Mesenchymal stem cell (in vitro differentiated cells and primary cell): ENCODE measurements around the gene NT5E.

Experiments
- DNase-seq: peaks from one replicate; pipeline ENCODE4 v3.0.0-alpha.2; 2013
- H2AFZ ChIP-seq: one replicate; pipeline ENCODE4 v1.6.1; 2013; ENCODE audit warnings: low read depth, mild to moderate bottlenecking, control low read depth, inconsistent platforms, low read length, moderate library complexity
- H2AK5ac ChIP-seq: 2 replicates; pipeline ENCODE4 v1.6.1; 2013; ENCODE audit warnings: low read length, moderate library complexity, mild to moderate bottlenecking, inconsistent platforms; ENCODE audit not compliant: severe bottlenecking
- H2BK120ac ChIP-seq: one replicate; pipeline ENCODE4 v1.6.1; 2013; ENCODE audit warnings: low read depth, mild to moderate bottlenecking, inconsistent platforms, low read length, moderate library complexity
- H2BK12ac ChIP-seq, 2 experiments: one replicate each; pipeline ENCODE4 v1.6.1; 2013; ENCODE audit warnings: inconsistent platforms in 2 of 2, low read length in 2 of 2, mild to moderate bottlenecking in 2 of 2, moderate library complexity in 2 of 2, control low read depth in 1 of 2
- H2BK15ac ChIP-seq: one replicate; pipeline ENCODE4 v1.6.1; 2013; ENCODE audit warnings: mild to moderate bottlenecking, low read depth, inconsistent platforms; ENCODE audit not compliant: poor library complexity, severe bottlenecking
- H2BK5ac ChIP-seq: 2 replicates; pipeline ENCODE4 v1.6.1; 2013; ENCODE audit warnings: low read depth, mild to moderate bottlenecking, low read length, control low read depth, inconsistent platforms; ENCODE audit not compliant: poor library complexity, severe bottlenecking
- H3K14ac ChIP-seq, 2 experiments: one replicate each; pipeline ENCODE4 v1.6.1; 2013; ENCODE audit warnings: inconsistent platforms in 2 of 2, low read length in 2 of 2, control low read depth in 1 of 2, mild to moderate bottlenecking in 1 of 2, moderate library complexity in 1 of 2
- H3K18ac ChIP-seq, 2 experiments: one replicate each; pipeline ENCODE4 v1.6.1; 2013; ENCODE audit warnings: inconsistent platforms in 2 of 2, low read length in 2 of 2, control low read depth in 1 of 2, low read depth in 1 of 2, mild to moderate bottlenecking in 1 of 2
- H3K23ac ChIP-seq, 2 experiments: one replicate each; pipeline ENCODE4 v1.6.1; 2013; ENCODE audit warnings: inconsistent platforms in 2 of 2, low read length in 2 of 2, mild to moderate bottlenecking in 2 of 2, moderate library complexity in 2 of 2, control low read depth in 1 of 2
- H3K27ac ChIP-seq: 2 replicates; pipeline ENCODE4 v1.5.1; 2013; ENCODE audit warnings: mild to moderate bottlenecking, moderate library complexity, low read length, control low read depth, inconsistent platforms; ENCODE audit not compliant: poor library complexity, severe bottlenecking
- H3K27me3 ChIP-seq, 2 experiments: 2 replicates each; pipeline versions ENCODE4 v1.6.1 to v1.7.0; 2013; ENCODE audit warnings: low read length in 2 of 2, mild to moderate bottlenecking in 2 of 2, moderate library complexity in 2 of 2, control low read depth in 1 of 2, inconsistent platforms in 1 of 2; ENCODE audit not compliant: control insufficient read depth in 1 of 2, insufficient read depth in 1 of 2
- H3K36me3 ChIP-seq, 2 experiments: 2 replicates each; pipeline versions ENCODE4 v1.6.1 to v1.7.0; 2013; ENCODE audit warnings: low read length in 2 of 2, control low read depth in 1 of 2, inconsistent platforms in 1 of 2, low read depth in 1 of 2, mild to moderate bottlenecking in 1 of 2; ENCODE audit not compliant: insufficient read depth in 2 of 2, control insufficient read depth in 1 of 2
- H3K4ac ChIP-seq, 2 experiments: one replicate each; pipeline ENCODE4 v1.6.1; 2013; ENCODE audit warnings: inconsistent platforms in 2 of 2, low read length in 2 of 2, mild to moderate bottlenecking in 2 of 2, moderate library complexity in 2 of 2, control low read depth in 1 of 2, low read depth in 1 of 2
- H3K4me1 ChIP-seq: 2 replicates; pipeline ENCODE4 v1.6.1; 2013; ENCODE audit warnings: low read depth, low read length, control low read depth; ENCODE audit not compliant: control insufficient read depth, insufficient read depth
- H3K4me2 ChIP-seq: 2 replicates; pipeline ENCODE4 v1.6.1; 2013; ENCODE audit warnings: low read length, mild to moderate bottlenecking, inconsistent platforms; ENCODE audit not compliant: poor library complexity, severe bottlenecking
- H3K4me3 ChIP-seq, 2 experiments: 2 replicates each; pipeline versions ENCODE4 v1.5.1 to v1.7.0; 2013; ENCODE audit warnings: low read length in 2 of 2, mild to moderate bottlenecking in 2 of 2, control low read depth in 1 of 2, low read depth in 1 of 2; ENCODE audit not compliant: insufficient read depth in 1 of 2
- H3K79me1 ChIP-seq: replicated peaks from 2 replicates; pipeline ENCODE4 v1.6.1; 2013; ENCODE audit warnings: mild to moderate bottlenecking, control low read depth, low read length, inconsistent platforms; ENCODE audit not compliant: poor library complexity, severe bottlenecking
- H3K9ac ChIP-seq: 2 replicates; pipeline ENCODE4 v1.7.0; 2013; ENCODE audit warnings: mild to moderate bottlenecking, low read length, moderate library complexity
- H3K9me3 ChIP-seq: 2 replicates; pipeline ENCODE4 v1.7.0; 2013; ENCODE audit warnings: mild to moderate bottlenecking, low read length; ENCODE audit not compliant: control insufficient read depth
- H4K8ac ChIP-seq: one replicate; pipeline ENCODE4 v1.6.1; 2013; ENCODE audit warnings: inconsistent platforms, mild to moderate bottlenecking, low read length, moderate library complexity
- H4K91ac ChIP-seq: one replicate; pipeline ENCODE4 v1.6.1; 2013; ENCODE audit warnings: mild to moderate bottlenecking, low read length, inconsistent platforms
- WGBS: methylation state at CpG from one replicate; pipeline ENCODE4 v1.1.7; 2013; ENCODE audit warnings: mixed read lengths; 5-methylcytosine and 5-hydroxymethylcytosine counted together

NT5E gene

GRCh38 chr6:85460921-85461797 is 11.3 kb downstream of the NT5E start:
- Histone ChIP-seq H3K9ac (peak overlapping the region; percentile 85), H2BK12ac (peak overlapping the region in 1 of 2 experiments; percentile 92), H3K4me3 (peak overlapping the region in 1 of 2 experiments; percentile 20), H3K14ac (peak overlapping the region in 1 of 2 experiments; percentile 96), H3K36me3 (peaks cover 16 to 53% of the 10 kb centered on the region in 2 experiments), H4K8ac (peak overlapping the region; percentile 3), H3K4me2 (no peak overlapping the region), H3K18ac (peak overlapping the region; percentile 87 to 89), H3K4me1 (peaks cover 38% of the 10 kb centered on the region), H3K23ac (no peak overlapping the region), H3K27ac (peak overlapping the region; percentile 68), H2BK15ac (peak overlapping the region; percentile 52), H3K27me3 (no peaks in the 10 kb centered on the region), H2AK5ac (peak overlapping the region; percentile 84), H4K91ac (no peak overlapping the region), H3K9me3 (no peaks in the 10 kb centered on the region), H3K4ac (peak overlapping the region; percentile 61 to 85), H2AFZ (no peak overlapping the region), H2BK5ac (no peak overlapping the region), H3K79me1 (no peaks in the 10 kb centered on the region), H2BK120ac (no peak overlapping the region)
- peak; percentile 86 for DNase-seq
- WGBS = 44% methylated on average over 2 of the region's 4 CpGs

DNA sequence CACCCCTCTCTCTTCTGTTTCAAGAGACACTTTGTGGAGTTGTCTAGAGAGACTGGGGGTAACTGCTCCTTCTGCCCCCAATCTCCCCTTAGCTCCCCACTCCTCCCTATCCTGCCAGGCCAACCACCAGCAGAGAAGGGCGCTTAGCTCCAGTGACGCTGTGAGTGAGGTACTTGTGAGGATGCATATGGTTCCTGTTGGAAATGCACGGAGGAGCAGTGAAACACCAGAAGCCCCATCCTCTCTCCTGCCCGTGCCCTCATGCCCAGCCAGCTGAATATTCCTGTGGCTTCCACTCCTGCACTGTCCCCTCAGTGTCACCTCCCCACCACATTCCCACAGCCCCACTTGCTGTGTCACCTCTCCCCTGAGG is 11.9 kb downstream of the NT5E start:
- H4K91ac ChIP-seq = peak overlapping the region; percentile 81
- peak overlapping the region in 1 of 2 experiments; percentile 20 for H3K4me3 ChIP-seq
- peak overlapping the region; percentile 68 for H3K27ac ChIP-seq
- H3K14ac ChIP-seq = peak overlapping the region in 1 of 2 experiments; percentile 96
- H3K9ac ChIP-seq = peak overlapping the region; percentile 85
- H3K9me3 ChIP-seq = no peaks in the 10 kb centered on the region
- H4K8ac ChIP-seq = peak overlapping the region; percentile 3
- peak overlapping the region; percentile 61 to 85 for H3K4ac ChIP-seq
- peak overlapping the region; percentile 92 to 98 for H2BK12ac ChIP-seq
- no peak overlapping the region for H2AFZ ChIP-seq
- H3K27me3 ChIP-seq = no peaks in the 10 kb centered on the region
- no peak overlapping the region for H2BK5ac ChIP-seq
- peak overlapping the region; percentile 87 to 89 for H3K18ac ChIP-seq
- DNase-seq = no peak
- WGBS = 98% methylated on average over 2 of the region's 4 CpGs
- peak overlapping the region; percentile 52 for H2BK15ac ChIP-seq
- H3K4me1 ChIP-seq = peaks cover 38% of the 10 kb centered on the region
- peak overlapping the region; percentile 84 for H2AK5ac ChIP-seq
- no peaks in the 10 kb centered on the region for H3K79me1 ChIP-seq
- no peak overlapping the region for H2BK120ac ChIP-seq
- peak overlapping the region in 1 of 2 experiments; percentile 61 for H3K23ac ChIP-seq
- peaks cover 17 to 53% of the 10 kb centered on the region in 2 experiments for H3K36me3 ChIP-seq
- H3K4me2 ChIP-seq = no peak overlapping the region

- H3K4me3 ChIP-seq = peak overlapping the region in 1 of 2 experiments; percentile 20
- H3K4me2 ChIP-seq = no peak overlapping the region
- peak overlapping the region; percentile 81 for H3K27ac ChIP-seq
- no peak overlapping the region for H4K8ac ChIP-seq
- H3K36me3 ChIP-seq = peaks cover 14 to 53% of the 10 kb centered on the region in 2 experiments
- no peak overlapping the region for H2AFZ ChIP-seq
- no peak overlapping the region for H3K23ac ChIP-seq
- WGBS = 78% methylated on average over 2 of the region's 2 CpGs
- H3K9me3 ChIP-seq = no peaks in the 10 kb centered on the region
- no peak overlapping the region for H3K18ac ChIP-seq
- no peak overlapping the region for H2AK5ac ChIP-seq
- H3K79me1 ChIP-seq = no peaks in the 10 kb centered on the region
- H3K4me1 ChIP-seq = peaks cover 35% of the 10 kb centered on the region
- no peak overlapping the region for H4K91ac ChIP-seq
- H3K27me3 ChIP-seq = no peaks in the 10 kb centered on the region
- H3K4ac ChIP-seq = no peak overlapping the region
- no peak overlapping the region for H2BK15ac ChIP-seq
- no peak overlapping the region for H2BK5ac ChIP-seq
- no peak overlapping the region for H2BK12ac ChIP-seq
- H3K9ac ChIP-seq = peak overlapping the region; percentile 85
- H3K14ac ChIP-seq = no peak overlapping the region
- peak overlapping the region; percentile 29 for H2BK120ac ChIP-seq
- DNase-seq = no peak
These were observed 12.8 kb downstream of the NT5E start for GRCh38 chr6:85462673-85463072.

- Histone ChIP-seq H3K79me1 (peaks cover 2% of the 10 kb centered on the region), H3K23ac (no peak overlapping the region), H3K18ac (no peak overlapping the region), H2BK120ac (no peak overlapping the region), H3K4me2 (no peak overlapping the region), H3K4me1 (peaks cover 38% of the 10 kb centered on the region), H3K27me3 (no peaks in the 10 kb centered on the region), H2AK5ac (no peak overlapping the region), H3K4ac (no peak overlapping the region), H4K91ac (no peak overlapping the region), H3K27ac (peak overlapping the region; percentile 81), H3K14ac (no peak overlapping the region), H3K36me3 (peaks cover 22 to 53% of the 10 kb centered on the region in 2 experiments), H2BK12ac (no peak overlapping the region), H3K9ac (peak overlapping the region; percentile 85), H3K4me3 (peak overlapping the region in 1 of 2 experiments; percentile 27), H2AFZ (no peak overlapping the region), H4K8ac (no peak overlapping the region), H2BK5ac (no peak overlapping the region), H3K9me3 (no peaks in the 10 kb centered on the region), H2BK15ac (no peak overlapping the region)
- 39% methylated on average over 4 of the region's 4 CpGs for WGBS
- DNase-seq = no peak
These were observed 13.9 kb downstream of the NT5E start for GRCh38 chr6:85463621-85464259.
